MCF 10A (cell line): ENCODE data around the gene CCDC24. TPM values are rescaled to one million over a fixed set of nuclear protein-coding genes. Genes with fewer than 3 reads are reported as not detected.

ENCODE experiments used
- BruUV-seq: library from RNA; stranded (reverse); fragments of 400-500 nt; replicated peaks from 2 replicates; lab custom pipeline; 2021; lab: Mats Ljungman, UMichigan
- CTCF ChIA-PET: fragments of 300-600 bp; sonication (Branson Sonifier 250); formaldehyde crosslinking; extraction: SDS; loops from one replicate; lab custom pipeline; 2021; ENCODE audit warnings: antibody characterized with exemption, inconsistent platforms; lab: Yijun Ruan, JAX
- POLR2A ChIA-PET: fragments of 300-600, 350-650 bp; sonication (Branson Sonifier 250); formaldehyde crosslinking; extraction: SDS; loops from one replicate; lab custom pipeline; 2020; ENCODE audit warnings: antibody characterized with exemption, inconsistent platforms; lab: Yijun Ruan, JAX
- DNase-seq: peaks from one replicate; pipeline ENCODE4 v3.0.0-alpha.2; 2018; ENCODE audit not compliant: unreplicated experiment
- H3K27ac Mint-ChIP-seq: one replicate; pipeline ENCODE4 v1.8.0; 2022; ENCODE audit warnings: mild to moderate bottlenecking, low read depth, mixed read lengths; ENCODE audit not compliant: unreplicated experiment
- H3K27me3 Mint-ChIP-seq: one replicate; pipeline ENCODE4 v1.8.0; 2022; ENCODE audit warnings: mixed read lengths; ENCODE audit not compliant: insufficient read depth, unreplicated experiment
- H3K36me3 Mint-ChIP-seq: one replicate; pipeline ENCODE4 v1.8.0; 2022; ENCODE audit warnings: mild to moderate bottlenecking, moderate library complexity, mixed read lengths; ENCODE audit not compliant: insufficient read depth, unreplicated experiment
- H3K4me1 Mint-ChIP-seq: one replicate; pipeline ENCODE4 v1.8.0; 2022; ENCODE audit warnings: mixed read lengths; ENCODE audit not compliant: insufficient read depth, unreplicated experiment
- H3K4me3 Mint-ChIP-seq: one replicate; pipeline ENCODE4 v1.8.0; 2022; ENCODE audit warnings: mild to moderate bottlenecking, moderate library complexity, mixed read lengths; ENCODE audit not compliant: unreplicated experiment
- H3K9me3 Mint-ChIP-seq: one replicate; pipeline ENCODE4 v1.8.0; 2022; ENCODE audit warnings: mixed read lengths; ENCODE audit not compliant: unreplicated experiment
- intact Hi-C: fragments of 100-400 bp; cut with micrococcal nuclease; formaldehyde crosslinking; loops from 2 replicates; pipeline ENCODE4 v1.14.1; 2022
- total RNA-seq: library from RNA; stranded (reverse); gene quantifications from 2 replicates; pipeline ENCODE4 v1.2.3, GENCODE V29; 2022
- TF ChIP-seq, protein P1 (sequence below): fragments of 200-600 bp; IDR thresholded peaks from one replicate; pipeline ENCODE4 v1.8.0; 2022; ENCODE audit warnings: antibody characterized with exemption, mild to moderate bottlenecking; ENCODE audit not compliant: unreplicated experiment

CCDC24 gene
- total RNA-seq, 1 experiment from 2014 or later = 4.8 TPM

DNA sequence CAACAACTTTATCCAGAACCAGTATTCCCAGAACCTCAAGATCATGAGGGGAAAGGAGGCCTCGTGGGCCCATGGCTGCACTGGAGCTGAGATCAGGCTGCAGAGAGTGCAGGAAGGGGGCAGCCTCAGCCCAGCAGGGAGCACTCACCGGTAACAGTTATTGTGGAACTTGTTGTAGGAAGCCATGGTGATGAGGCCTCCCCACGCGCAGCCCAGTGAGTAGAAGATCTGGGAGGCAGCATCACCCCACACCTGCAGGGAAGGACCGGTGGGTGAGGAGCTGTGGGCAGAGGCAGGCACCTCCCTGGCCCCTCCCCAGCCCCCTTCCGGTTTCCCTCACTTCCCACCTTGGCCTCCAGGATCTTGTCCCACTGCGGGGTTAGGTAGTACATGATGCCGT lies 10.8 kb downstream of the CCDC24 start:
- BruUV-seq = no TSS peak
- CTCF ChIA-PET = interaction anchor here (2.7 to 3.4 kb wide), 2 partner anchors 34 to 46 kb away, joined by 13 to 28 read pairs; no protein-coding TSS in a partner anchor

DNA sequence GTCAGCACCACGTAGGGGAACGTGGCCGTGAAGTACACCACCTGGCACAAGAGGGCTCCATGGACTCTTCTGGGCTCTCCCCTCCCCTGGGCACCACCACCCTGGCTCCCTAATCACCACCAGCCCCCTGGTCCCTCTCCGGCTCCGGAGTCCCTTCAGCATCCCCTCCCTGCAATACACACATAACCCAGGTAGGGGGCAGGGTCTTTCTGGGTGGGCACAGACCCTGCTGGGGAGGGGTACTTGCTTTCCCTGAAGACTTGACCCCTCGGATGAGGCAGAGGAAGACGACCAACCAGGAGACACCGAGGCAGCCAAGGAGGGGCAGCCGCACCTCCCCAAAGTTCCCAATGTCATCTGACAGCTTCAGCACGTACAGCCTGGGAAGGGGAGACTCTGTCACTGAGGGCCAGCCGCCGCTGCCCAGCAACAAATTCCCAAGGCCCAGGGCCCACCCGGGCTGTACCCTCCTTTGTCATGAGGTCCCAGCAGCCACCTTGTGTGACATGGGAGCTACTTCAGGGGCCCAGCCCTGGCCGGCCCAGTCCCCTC lies 11.3 kb downstream of the CCDC24 start:
- no peak for DNase-seq
- intact Hi-C loops = no loop called here
- CTCF ChIA-PET = interaction anchor here (2.7 to 3.4 kb wide), 2 partner anchors 34 to 46 kb away, joined by 13 to 28 read pairs; no protein-coding TSS in a partner anchor
- POLR2A ChIA-PET = interaction anchor here (0.5 to 1.4 kb wide), 2 partner anchors 39 to 45 kb away, joined by 3 to 4 read pairs; no protein-coding TSS in a partner anchor
- Mint-ChIP-seq H3K27me3 (no peaks in the 10 kb centered on the region), H3K9me3 (no peaks in the 10 kb centered on the region), H3K4me3 (no peak overlapping the region), H3K4me1 (no peaks in the 10 kb centered on the region), H3K27ac (no peak overlapping the region), H3K36me3 (peaks cover 38% of the 10 kb centered on the region)
- no TSS peak for BruUV-seq
- TF ChIP-seq, protein P1, sequence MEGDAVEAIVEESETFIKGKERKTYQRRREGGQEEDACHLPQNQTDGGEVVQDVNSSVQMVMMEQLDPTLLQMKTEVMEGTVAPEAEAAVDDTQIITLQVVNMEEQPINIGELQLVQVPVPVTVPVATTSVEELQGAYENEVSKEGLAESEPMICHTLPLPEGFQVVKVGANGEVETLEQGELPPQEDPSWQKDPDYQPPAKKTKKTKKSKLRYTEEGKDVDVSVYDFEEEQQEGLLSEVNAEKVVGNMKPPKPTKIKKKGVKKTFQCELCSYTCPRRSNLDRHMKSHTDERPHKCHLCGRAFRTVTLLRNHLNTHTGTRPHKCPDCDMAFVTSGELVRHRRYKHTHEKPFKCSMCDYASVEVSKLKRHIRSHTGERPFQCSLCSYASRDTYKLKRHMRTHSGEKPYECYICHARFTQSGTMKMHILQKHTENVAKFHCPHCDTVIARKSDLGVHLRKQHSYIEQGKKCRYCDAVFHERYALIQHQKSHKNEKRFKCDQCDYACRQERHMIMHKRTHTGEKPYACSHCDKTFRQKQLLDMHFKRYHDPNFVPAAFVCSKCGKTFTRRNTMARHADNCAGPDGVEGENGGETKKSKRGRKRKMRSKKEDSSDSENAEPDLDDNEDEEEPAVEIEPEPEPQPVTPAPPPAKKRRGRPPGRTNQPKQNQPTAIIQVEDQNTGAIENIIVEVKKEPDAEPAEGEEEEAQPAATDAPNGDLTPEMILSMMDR = peak; percentile 32

More for the DNA sequence above, 10.8 kb downstream of the CCDC24 start:
- Mint-ChIP-seq H3K27me3 (no peaks in the 10 kb centered on the region), H3K27ac (no peak overlapping the region), H3K9me3 (no peaks in the 10 kb centered on the region), H3K4me1 (no peaks in the 10 kb centered on the region), H3K4me3 (no peak overlapping the region), H3K36me3 (peaks cover 42% of the 10 kb centered on the region)
- POLR2A ChIA-PET = interaction anchor here (1.4 kb wide), 1 partner anchor 46 kb away, joined by 3 read pairs; no protein-coding TSS in a partner anchor
- DNase-seq = no peak
- TF ChIP-seq, protein P1 = no peak
- intact Hi-C loops = no loop called here

DNA sequence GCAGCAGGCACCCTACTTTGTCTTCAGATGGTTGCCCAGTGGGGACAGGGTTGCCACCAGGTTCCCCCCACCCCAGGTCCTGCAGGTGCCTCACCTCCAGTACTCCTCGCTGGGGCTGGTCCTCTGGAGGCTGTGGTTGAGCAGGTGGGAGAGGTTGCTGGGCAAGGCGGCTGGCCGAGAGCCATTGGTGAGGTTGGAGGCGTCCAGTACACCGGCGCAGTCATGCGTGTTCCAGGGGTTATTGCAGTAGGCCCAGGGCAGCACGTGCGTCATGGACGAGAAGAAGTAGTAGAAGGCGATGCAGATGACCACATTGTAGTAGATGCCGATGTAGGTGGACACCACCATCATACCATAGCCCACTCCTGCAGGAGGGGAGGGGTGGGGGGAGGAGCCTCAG lies 16.9 kb downstream of the CCDC24 start:
- Mint-ChIP-seq H3K4me1 (no peaks in the 10 kb centered on the region), H3K36me3 (peaks cover 21% of the 10 kb centered on the region), H3K27ac (no peak overlapping the region), H3K9me3 (no peaks in the 10 kb centered on the region), H3K4me3 (no peak overlapping the region), H3K27me3 (no peaks in the 10 kb centered on the region)
- TF ChIP-seq, protein P1 = no peak
- intact Hi-C loops = no loop called here
- ChIA-PET POLR2A (no interaction called here), CTCF (interaction anchor here (0.6 to 2.2 kb wide), 3 partner anchors 28 to 748 kb away, joined by 4 to 10 read pairs (median 7); no protein-coding TSS in a partner anchor)
- DNase-seq = no peak
- BruUV-seq = no TSS peak

DNA sequence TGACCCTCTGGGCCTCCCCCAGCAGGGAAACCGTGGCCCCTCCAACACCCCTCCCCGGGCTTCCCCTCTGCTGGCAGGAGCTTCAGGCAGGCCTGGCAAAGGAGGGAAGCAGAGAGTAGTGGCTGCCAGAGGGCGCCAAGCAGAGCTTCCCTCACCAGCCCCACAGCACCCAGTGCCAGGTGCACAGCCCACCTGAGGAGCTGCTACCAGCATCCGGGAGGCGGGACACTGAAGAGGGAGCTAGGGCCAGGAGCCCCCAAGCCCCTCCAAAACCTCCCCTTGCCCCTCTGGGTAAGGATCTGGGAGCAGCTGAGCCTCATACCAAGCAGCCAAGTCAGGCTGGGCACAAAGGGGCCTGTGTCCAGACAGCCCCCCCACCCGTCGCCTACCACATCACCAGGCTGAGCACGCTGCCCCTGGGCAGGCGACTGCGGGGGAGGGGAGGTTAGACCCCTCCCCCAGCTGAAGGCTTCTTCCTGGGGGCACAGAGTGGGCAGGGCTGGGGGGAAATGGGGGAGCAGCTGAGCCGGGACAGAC lies 19.6 kb downstream of the CCDC24 start:
- CTCF ChIA-PET = interaction anchor here (0.6 to 1.2 kb wide), 5 partner anchors 10 to 196 kb away, joined by 3 to 7 read pairs (median 3); partner anchors contain the start of gene SLC6A9
- no peaks in the 10 kb centered on the region for H3K27me3 Mint-ChIP-seq
- TF ChIP-seq, protein P1 = no peak
- POLR2A ChIA-PET = no interaction called here
- H3K27ac Mint-ChIP-seq = no peak overlapping the region
- H3K4me3 Mint-ChIP-seq = no peak overlapping the region
- intact Hi-C loops = no loop called here
- H3K9me3 Mint-ChIP-seq = no peaks in the 10 kb centered on the region
- no peak for DNase-seq
- H3K4me1 Mint-ChIP-seq = no peaks in the 10 kb centered on the region
- H3K36me3 Mint-ChIP-seq = peaks cover 11% of the 10 kb centered on the region
- no TSS peak for BruUV-seq
